Measurements from ENCODE around the gene CCNL1. TPM values are rescaled to one million over a fixed set of nuclear protein-coding genes. Genes with fewer than 3 reads are reported as not detected.

The CCNL1 gene

GRCh38 chr3:157099326-157100095 lies 60.4 kb downstream of the CCNL1 start:
- no peak overlapping the region for H4K8ac ChIP-seq (ENCODE audit: low read depth, low read length)
- no peak overlapping the region for H3K18ac ChIP-seq (ENCODE audit: low read length)
- DNase-seq, result no peak
- no peaks in the 10 kb centered on the region for H3K36me3 ChIP-seq (ENCODE audit: control insufficient read depth, insufficient read depth, low read length)
- no peak overlapping the region for H3K56ac ChIP-seq (ENCODE audit: low read length)
- H3K4me1 ChIP-seq (ENCODE audit: control insufficient read depth, low read depth, low read length), result no peaks in the 10 kb centered on the region
- no CpG with 5 or more reads among the region's 10 CpGs for whole genome bisulfite sequencing (ENCODE audit: extremely low coverage, insufficient coverage, low lambda C conversion rate)
- no peaks in the 10 kb centered on the region for H3K27me3 ChIP-seq (ENCODE audit: insufficient read depth, low read length, poor library complexity)
- H2AK5ac ChIP-seq (ENCODE audit: low read length), result no peak overlapping the region
- no peak overlapping the region for H2BK5ac ChIP-seq (ENCODE audit: low read length)
- no peak overlapping the region for H3K27ac ChIP-seq (ENCODE audit: low read depth, low read length)
- no peak overlapping the region for H3K4ac ChIP-seq (ENCODE audit: low read depth, low read length)
- no peaks in the 10 kb centered on the region for H3K79me2 ChIP-seq (ENCODE audit: control insufficient read depth, insufficient read depth, low read length)
- no peak overlapping the region for H3K23ac ChIP-seq (ENCODE audit: low read length)
- no peak overlapping the region for H2BK15ac ChIP-seq (replicated peaks; ENCODE audit: low read depth)
- H3K4me2 ChIP-seq (ENCODE audit: low read length), result no peak overlapping the region
- H3K9ac ChIP-seq (ENCODE audit: low read length), result no peak overlapping the region
- H4K5ac ChIP-seq (ENCODE audit: low read length), result no peak overlapping the region
- H3K4me3 ChIP-seq (ENCODE audit: low read length), result no peak overlapping the region
- no peaks in the 10 kb centered on the region for H3K79me1 ChIP-seq (ENCODE audit: low read length)
- H2BK120ac ChIP-seq (ENCODE audit: low read depth, low read length), result no peak overlapping the region

GRCh38 chr3:157098823-157099185 lies 61.1 kb downstream of the CCNL1 start:
- no peak overlapping the region for H3K27ac ChIP-seq (ENCODE audit: low read depth, low read length)

GRCh38 chr3:157098121-157098822 lies 61.7 kb downstream of the CCNL1 start:
- H3K9ac ChIP-seq (ENCODE audit: low read length), result no peak overlapping the region
- DNase-seq, result no peak

More at GRCh38 chr3:157098823-157099185, 61.1 kb downstream of the CCNL1 start:
- no peak overlapping the region for H2AK5ac ChIP-seq (ENCODE audit: low read length)
- no peak overlapping the region for H2BK5ac ChIP-seq (ENCODE audit: low read length)
- H3K23ac ChIP-seq (ENCODE audit: low read length), result no peak overlapping the region
- no peaks in the 10 kb centered on the region for H3K4me1 ChIP-seq (ENCODE audit: control insufficient read depth, low read depth, low read length)
- H3K9ac ChIP-seq (ENCODE audit: low read length), result no peak overlapping the region
- H2BK15ac ChIP-seq (replicated peaks; ENCODE audit: low read depth), result no peak overlapping the region
- H4K8ac ChIP-seq (ENCODE audit: low read depth, low read length), result no peak overlapping the region
- no peak overlapping the region for H3K56ac ChIP-seq (ENCODE audit: low read length)
- H3K4ac ChIP-seq (ENCODE audit: low read depth, low read length), result no peak overlapping the region
- no peak overlapping the region for H3K18ac ChIP-seq (ENCODE audit: low read length)
- WGBS (ENCODE audit: extremely low coverage, insufficient coverage, low lambda C conversion rate), result no CpG with 5 or more reads among the region's 3 CpGs
- no peaks in the 10 kb centered on the region for H3K36me3 ChIP-seq (ENCODE audit: control insufficient read depth, insufficient read depth, low read length)
- H3K4me3 ChIP-seq (ENCODE audit: low read length), result no peak overlapping the region
- no peak overlapping the region for H4K5ac ChIP-seq (ENCODE audit: low read length)
- no peak overlapping the region for H3K4me2 ChIP-seq (ENCODE audit: low read length)
- no peaks in the 10 kb centered on the region for H3K79me1 ChIP-seq (ENCODE audit: low read length)
- H3K27me3 ChIP-seq (ENCODE audit: insufficient read depth, low read length, poor library complexity), result no peaks in the 10 kb centered on the region
- H3K79me2 ChIP-seq (ENCODE audit: control insufficient read depth, insufficient read depth, low read length), result no peaks in the 10 kb centered on the region
- no peak overlapping the region for H2BK120ac ChIP-seq (ENCODE audit: low read depth, low read length)
- no peak for DNase-seq

More at GRCh38 chr3:157098121-157098822, 61.7 kb downstream of the CCNL1 start:
- Histone ChIP-seq H3K27me3 (ENCODE audit: insufficient read depth, low read length, poor library complexity) (no peaks in the 10 kb centered on the region), H3K4ac (ENCODE audit: low read depth, low read length) (no peak overlapping the region), H3K79me1 (ENCODE audit: low read length) (no peaks in the 10 kb centered on the region), H2BK15ac (replicated peaks; ENCODE audit: low read depth) (no peak overlapping the region), H2AK5ac (ENCODE audit: low read length) (no peak overlapping the region), H3K27ac (ENCODE audit: low read depth, low read length) (no peak overlapping the region), H3K79me2 (ENCODE audit: control insufficient read depth, insufficient read depth, low read length) (no peaks in the 10 kb centered on the region), H3K4me3 (ENCODE audit: low read length) (no peak overlapping the region), H2BK5ac (ENCODE audit: low read length) (no peak overlapping the region), H4K8ac (ENCODE audit: low read depth, low read length) (no peak overlapping the region), H4K5ac (ENCODE audit: low read length) (no peak overlapping the region), H3K4me2 (ENCODE audit: low read length) (no peak overlapping the region), H3K18ac (ENCODE audit: low read length) (no peak overlapping the region), H3K36me3 (ENCODE audit: control insufficient read depth, insufficient read depth, low read length) (no peaks in the 10 kb centered on the region), H3K4me1 (ENCODE audit: control insufficient read depth, low read depth, low read length) (no peaks in the 10 kb centered on the region), H3K23ac (ENCODE audit: low read length) (no peak overlapping the region), H2BK120ac (ENCODE audit: low read depth, low read length) (no peak overlapping the region), H3K56ac (ENCODE audit: low read length) (no peak overlapping the region)
- WGBS (ENCODE audit: extremely low coverage, insufficient coverage, low lambda C conversion rate), result no CpG with 5 or more reads among the region's 3 CpGs

Small RNAs within 50 kb of the gene (small RNA-seq; reads per million reads assigned to genes)
- gene RF00019 (ENCODE audit: insufficient read depth) (not detected), gene RNA5SP146 (ENCODE audit: insufficient read depth) (not detected)

Measured in mesendoderm (in vitro differentiated cells).